SKM-1 (cell line): ENCODE measurements around the gene TUT7.

ENCODE experiments used
- DNase-seq: peaks from one replicate; lab custom pipeline; 2025; ENCODE audit not compliant: unreplicated experiment; lab: John Stamatoyannopoulos, UW

Gene TUT7

DNA sequence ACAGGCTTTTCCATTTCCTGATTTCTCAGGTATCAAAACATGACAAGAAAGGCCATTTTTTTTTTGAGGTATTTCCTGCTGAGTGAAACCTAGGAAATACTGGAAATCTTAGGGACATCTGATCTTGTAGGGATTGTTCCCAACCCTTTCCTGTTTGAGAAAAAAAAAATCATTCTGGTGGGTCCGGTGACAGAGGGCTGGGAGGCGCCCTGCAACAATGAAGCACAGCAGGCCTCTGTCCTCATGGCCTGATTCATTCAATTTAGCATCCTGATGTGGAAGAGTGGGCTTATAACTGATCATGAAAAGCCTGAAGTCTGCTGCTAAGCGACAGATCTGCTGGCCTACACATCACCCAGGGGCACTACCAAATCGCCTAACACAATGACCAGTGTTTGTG is 91.7 kb downstream of the TUT7 start:
- no peak for DNase-seq

DNA sequence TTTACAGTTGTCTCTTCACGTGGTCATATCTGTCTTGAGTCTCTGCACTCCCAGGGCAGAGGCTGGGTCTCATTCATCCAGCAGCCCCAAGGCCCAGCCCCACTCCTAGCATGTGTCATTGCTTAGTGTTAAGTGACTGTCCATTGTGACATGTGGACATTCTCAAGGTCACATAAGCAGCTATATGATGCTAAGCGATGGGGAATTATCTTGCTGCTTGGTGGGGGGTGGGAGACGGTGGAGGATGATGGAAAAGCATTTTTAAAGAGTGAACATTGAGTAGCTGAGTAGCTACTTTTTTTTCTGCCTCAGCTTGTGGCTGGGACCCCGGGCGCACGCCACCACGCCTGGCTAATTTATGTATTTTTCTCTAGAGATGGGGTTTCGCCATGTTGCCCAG is 94.7 kb downstream of the TUT7 start, which contains the start of gene C9orf153:
C9orf153 (minus strand) TSS at position 101 of the 400 bp plus-strand sequence. CDS start 30,054 bp downstream, outside the sequence.
- no peak for DNase-seq

DNA sequence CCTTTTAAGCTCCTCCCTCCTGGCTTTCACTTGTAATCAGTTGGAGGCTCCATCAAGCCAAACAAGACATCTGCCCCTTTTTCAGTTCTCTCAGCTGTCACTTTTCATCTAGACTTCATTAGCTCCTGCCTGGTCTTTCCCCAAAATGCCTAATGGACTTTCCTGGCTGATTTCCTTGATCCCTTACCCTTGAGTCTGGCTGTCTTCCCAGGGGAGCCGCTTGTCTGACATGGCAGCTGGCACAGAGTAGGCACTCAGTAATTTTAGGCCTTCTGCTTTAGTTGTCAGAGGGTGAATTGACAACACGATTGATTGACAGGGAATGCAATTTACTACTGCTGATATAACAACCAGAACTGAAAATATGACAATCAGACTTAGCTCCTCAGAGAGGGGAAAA is 96.8 kb downstream of the TUT7 start:
- no peak for DNase-seq

DNA sequence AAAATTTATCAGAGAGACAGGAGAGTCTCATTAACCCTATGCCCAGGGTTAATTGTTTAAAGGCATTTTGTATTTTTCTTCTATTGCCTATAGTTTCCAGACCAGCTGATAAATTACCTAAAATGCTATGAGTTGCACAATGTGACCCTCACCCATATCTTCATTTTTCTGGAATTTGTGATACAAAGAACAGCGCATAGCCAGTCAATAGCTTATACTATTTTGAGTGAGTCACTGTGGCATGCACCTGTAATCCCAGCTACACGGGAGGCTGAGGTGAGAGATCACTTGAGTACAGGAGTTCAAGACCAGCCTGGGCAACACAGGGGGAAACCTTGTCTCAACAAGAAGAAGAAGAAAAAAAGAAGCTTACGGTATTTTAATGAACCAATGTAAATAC is 97.6 kb downstream of the TUT7 start:
- no peak for DNase-seq

DNA sequence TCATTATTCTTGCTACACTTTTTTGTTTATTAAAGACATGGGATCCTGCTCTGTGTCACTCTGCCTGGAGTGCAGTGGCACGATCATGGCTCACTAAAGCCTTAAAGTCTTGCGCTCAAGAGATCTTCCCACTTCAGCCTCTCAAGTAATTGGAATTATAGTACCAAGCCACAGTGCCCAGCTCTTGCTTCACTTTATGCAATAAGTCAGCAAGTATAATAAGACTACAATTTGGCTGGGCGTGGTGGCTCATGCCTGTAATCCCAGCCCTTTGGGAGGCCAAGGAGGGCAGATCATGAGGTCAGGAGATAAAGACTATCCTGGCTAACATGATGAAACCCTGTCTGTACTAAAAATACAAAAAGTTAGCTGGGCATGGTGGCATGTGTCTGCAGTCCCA is 100.6 kb downstream of the TUT7 start:
- no peak for DNase-seq

DNA sequence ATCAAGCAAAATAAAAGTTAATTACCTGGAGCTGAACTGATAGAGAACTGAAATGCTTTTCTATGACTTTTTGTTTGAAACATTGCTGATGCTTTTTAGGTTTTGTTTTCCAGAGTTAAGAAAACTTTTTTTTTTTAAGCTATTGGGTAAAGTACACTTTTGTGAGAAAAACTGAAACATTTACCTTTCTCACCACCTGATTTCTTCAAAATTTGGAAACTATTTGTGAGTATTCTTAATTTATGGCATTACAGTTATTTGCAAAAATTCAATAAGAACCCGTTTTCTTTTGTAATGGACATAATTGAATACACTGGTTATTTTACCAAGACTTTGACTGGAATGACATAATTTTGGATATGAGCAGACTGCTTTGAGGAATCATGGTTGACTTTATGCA is 101.3 kb downstream of the TUT7 start:
- no peak for DNase-seq

DNA sequence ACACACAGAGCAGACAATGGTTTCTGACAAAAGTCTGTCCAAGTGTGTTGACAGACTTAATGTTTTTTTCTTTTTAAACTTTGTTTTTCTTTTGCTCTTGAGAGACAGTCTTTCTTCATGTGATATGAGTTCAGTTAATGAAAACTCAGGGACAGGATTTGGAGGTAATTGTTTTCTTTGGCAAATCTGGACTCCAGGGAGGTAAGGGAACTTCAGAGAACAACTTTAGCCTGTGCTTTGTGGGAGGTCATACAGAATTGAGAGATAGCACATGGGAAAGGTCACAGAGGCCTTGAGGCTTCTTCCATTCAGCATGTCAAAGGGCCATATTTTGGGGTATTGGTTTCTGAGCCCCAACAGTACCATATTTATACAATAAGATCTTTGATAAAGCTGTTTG is 104.1 kb downstream of the TUT7 start:
- no peak for DNase-seq

DNA sequence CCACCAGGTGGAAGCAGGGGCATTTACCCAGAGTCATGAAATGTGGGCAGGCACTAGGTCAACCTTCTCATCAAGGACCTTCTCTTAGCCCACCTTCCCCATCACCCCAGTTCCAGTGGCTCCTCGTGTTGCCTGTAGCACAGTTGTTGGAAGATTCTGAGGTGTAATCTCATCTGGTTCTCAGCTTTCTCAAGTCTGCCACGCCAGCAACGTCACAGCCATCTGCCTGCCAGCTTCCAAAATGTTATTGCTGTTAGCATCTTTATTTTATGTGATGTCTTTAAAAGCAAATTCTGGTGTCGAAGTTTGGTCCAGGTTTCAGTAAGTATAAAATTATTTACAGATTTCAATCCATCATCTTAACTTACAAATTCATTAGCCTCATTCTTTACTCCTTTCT is 105.5 kb downstream of the TUT7 start:
- DNase-seq, result no peak

DNA sequence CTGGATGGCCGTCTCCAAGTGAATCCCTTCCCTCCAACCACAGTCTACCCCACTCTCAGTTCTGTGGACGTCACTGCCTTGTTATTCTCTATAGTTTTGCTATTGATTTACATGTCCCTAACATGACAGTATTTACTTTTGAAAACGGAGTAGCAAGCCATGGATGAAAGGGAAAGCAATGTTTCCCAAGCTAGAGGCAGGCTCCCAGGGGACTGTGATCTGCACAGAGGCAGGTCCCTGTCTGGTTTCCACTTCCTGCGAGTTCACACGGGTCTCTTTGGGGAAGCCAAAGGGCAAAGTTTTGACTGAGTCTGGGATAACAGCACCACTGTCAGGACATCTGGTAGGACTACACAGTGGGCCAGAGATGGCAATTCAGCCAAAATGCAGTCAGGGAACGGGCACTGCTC is 107.5 kb downstream of the TUT7 start:
- no peak for DNase-seq

DNA sequence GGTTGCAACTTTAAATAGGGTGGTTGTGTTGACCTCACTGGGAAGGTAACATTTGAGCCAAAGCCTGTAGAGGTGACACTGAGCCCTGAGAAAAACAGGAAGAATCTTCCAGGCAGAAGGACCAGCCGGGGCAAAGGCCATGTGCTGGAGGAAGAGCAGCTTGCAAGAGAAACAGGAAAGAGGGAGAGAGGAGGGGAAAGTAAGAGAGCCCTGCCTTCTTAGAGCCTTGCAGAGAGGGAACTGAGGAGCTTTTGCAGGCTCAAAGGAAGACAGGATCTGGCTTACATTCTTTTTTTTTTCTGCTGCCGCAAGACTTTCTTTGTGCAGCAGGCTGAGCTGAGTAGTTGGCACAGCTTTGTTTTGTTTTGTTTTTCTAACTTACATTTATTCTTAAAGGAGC is 112.1 kb downstream of the TUT7 start:
- DNase-seq, result no peak

DNA sequence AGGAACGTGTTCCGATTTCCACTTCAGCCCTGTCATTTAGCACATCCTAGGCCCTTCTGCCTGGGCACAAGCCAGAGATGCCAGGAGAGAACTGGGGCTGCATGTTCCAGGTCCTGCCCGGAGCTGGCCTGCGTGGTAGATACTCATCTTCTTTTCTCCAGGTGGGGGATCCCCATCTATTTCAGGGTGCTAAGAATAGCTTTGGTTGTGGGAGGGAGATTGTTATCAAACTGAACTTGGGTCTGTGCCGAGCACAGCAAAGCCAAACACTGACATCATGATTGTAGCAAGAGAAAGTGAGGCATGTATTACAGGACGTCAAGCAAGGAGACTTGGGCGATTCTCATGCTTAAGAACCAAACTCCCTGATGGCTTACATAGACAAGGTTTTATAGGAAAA is 113.0 kb downstream of the TUT7 start:
- DNase-seq, result no peak

DNA sequence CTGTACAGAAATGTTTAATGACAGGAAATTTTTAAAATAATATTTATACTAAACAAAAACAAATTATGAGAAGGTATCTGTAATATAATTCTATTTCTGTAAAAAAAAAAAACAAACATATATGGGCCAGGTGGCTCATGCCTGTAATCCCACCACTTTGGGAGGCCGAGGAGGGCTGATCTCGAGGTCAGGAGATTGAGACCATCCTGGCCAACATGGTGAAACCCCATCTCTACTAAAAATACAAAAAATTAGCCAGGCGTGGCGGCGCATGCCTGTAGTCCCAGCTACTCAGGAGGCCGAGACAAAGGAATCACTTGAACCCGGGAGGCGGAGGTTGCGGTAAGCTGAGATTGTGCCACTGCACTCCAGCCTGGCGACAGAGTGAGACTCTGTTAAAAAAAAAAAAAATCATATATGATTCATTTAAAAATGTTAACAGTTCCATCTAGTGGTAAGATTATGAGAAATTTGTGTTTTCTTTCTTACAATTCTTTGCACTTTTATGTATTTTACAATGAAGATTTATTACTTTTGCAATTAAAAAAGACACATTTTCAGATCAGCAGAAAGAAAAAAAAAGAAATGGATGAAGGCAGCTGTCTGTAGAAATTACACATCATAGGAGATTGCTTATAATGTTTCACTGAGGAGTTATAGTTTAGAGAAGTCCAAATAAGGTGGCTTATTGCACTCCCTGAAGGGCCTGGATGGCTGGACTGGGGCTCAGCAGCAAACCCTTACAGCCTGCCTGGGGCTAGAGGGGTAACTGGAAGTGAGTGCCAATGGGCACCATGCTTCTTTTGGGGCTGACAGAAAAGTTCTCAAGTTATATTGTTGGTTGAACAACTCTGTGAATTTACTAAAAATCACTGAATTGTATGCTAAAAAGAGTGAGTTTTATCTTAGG is 115.1 kb downstream of the TUT7 start:
- no peak for DNase-seq
